PC-9 (cell line): Measurements from ENCODE around the gene LOXL4. TPM values are rescaled to one million over a fixed set of nuclear protein-coding genes. Genes with fewer than 3 reads are reported as not detected.

Experiments
- BruUV-seq: library from RNA; stranded (reverse); fragments of 400-500 nt; replicated peaks from 2 replicates; lab custom pipeline; 2021; lab: Mats Ljungman, UMichigan
- CTCF ChIA-PET: fragments of 300-600 bp; sonication (Branson Sonifier 250); formaldehyde crosslinking; loops from one replicate; lab custom pipeline; 2022; ENCODE audit warnings: antibody characterized with exemption; lab: Charles Lee
- POLR2A ChIA-PET: fragments of 300-600 bp; sonication (Branson Sonifier 250); formaldehyde crosslinking; loops from one replicate; lab custom pipeline; 2022; ENCODE audit warnings: antibody characterized with exemption; ENCODE audit not compliant: unreplicated experiment; lab: Charles Lee
- DNase-seq, 2 experiments: peaks; one replicate each; pipeline versions ENCODE4 v3.0.0 to v3.0.0-alpha.2; 2015 to 2022; ENCODE audit warnings: mixed read lengths in 1 of 2
- H2AFZ ChIP-seq: fragments of 200-600 bp; sonication (generic); 2 replicates; pipeline ENCODE4 v1.8.1; 2017; ENCODE audit warnings: antibody characterized with exemption
- H3F3A ChIP-seq: fragments of 200-600 bp; sonication (generic); 2 replicates; pipeline ENCODE4 v1.8.1; 2017; ENCODE audit warnings: antibody characterized with exemption, mild to moderate bottlenecking, low read depth; ENCODE audit not compliant: insufficient read depth
- H3K27ac ChIP-seq: fragments of 200-600 bp; sonication (generic); 2 replicates; pipeline ENCODE4 v1.6.1; 2016; ENCODE audit warnings: mixed run types
- H3K27me3 ChIP-seq: fragments of 200-600 bp; sonication (generic); 2 replicates; pipeline ENCODE4 v1.6.1; 2016; ENCODE audit warnings: low read depth, mixed run types; ENCODE audit not compliant: insufficient read depth
- H3K36me3 ChIP-seq: fragments of 200-600 bp; sonication (generic); 2 replicates; pipeline ENCODE4 v1.6.1; 2016; ENCODE audit warnings: low read depth, mixed run types
- H3K4me1 ChIP-seq: fragments of 200-600 bp; sonication (generic); replicated peaks from 2 replicates; pipeline ENCODE4 v1.6.1; 2016; ENCODE audit warnings: mixed run types; ENCODE audit not compliant: insufficient read depth
- H3K4me2 ChIP-seq: fragments of 200-600 bp; sonication (generic); 2 replicates; pipeline ENCODE4 v1.6.1; 2017; ENCODE audit warnings: mixed run types
- H3K4me3 ChIP-seq: fragments of 200-600 bp; sonication (generic); 2 replicates; pipeline ENCODE4 v1.6.1; 2016; ENCODE audit warnings: mixed run types
- H3K79me2 ChIP-seq: fragments of 200-600 bp; sonication (generic); 2 replicates; pipeline ENCODE4 v1.6.1; 2017; ENCODE audit warnings: low read depth, mixed run types
- H3K9me2 ChIP-seq: fragments of 200-600 bp; sonication (generic); 2 replicates; pipeline ENCODE4 v1.8.1; 2017; ENCODE audit warnings: mild to moderate bottlenecking; ENCODE audit not compliant: insufficient read depth
- H3K9me3 ChIP-seq: fragments of 200-600 bp; sonication (generic); 2 replicates; pipeline ENCODE4 v1.8.1; 2016; ENCODE audit warnings: low read depth; ENCODE audit not compliant: insufficient read depth
- H4K20me1 ChIP-seq: fragments of 200-600 bp; sonication (generic); 2 replicates; pipeline ENCODE4 v1.8.1; 2017; ENCODE audit not compliant: insufficient read depth
- EZH2 ChIP-seq: fragments of 200-600 bp; sonication (generic); IDR thresholded peaks from 2 replicates; pipeline ENCODE4 v1.8.0; 2017; ENCODE audit warnings: antibody characterized with exemption, low read depth
- intact Hi-C: fragments of 100-400 bp; cut with micrococcal nuclease; formaldehyde crosslinking; loops from one replicate; pipeline ENCODE4 v1.10.0; 2022; ENCODE audit not compliant: unreplicated experiment
- total RNA-seq: library from RNA; stranded (reverse); gene quantifications from 2 replicates; pipeline ENCODE4 v1.2.3, GENCODE V29; 2021
- TF ChIP-seq, protein P1 (sequence below): fragments of 200-600 bp; sonication (generic); conservative IDR thresholded peaks from 2 replicates; pipeline ENCODE4 v1.6.1; 2017; ENCODE audit warnings: mixed run types, antibody characterized with exemption, mild to moderate bottlenecking, moderate library complexity

LOXL4 gene
- total RNA-seq, 1 experiment from 2014 or later: 3.5 TPM

DNA sequence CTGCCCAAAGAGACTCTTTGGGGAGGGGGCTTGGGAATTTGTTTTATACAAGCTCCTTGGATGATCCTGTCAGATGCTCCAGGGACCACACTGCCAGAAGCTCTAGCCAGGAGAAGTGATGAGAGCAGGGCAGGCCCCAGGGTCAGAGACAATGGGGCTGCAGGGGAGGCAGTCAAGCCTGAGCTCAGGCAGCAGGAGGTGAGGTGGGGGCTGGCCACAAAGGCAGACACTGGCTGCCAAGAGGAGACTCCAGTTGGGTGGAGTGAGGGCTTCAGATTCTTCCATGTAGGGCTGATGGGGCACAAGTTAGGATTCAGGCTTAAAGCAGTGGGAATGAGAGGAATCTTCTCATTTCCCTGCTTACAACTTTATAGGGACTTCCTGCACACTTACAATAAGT, 35.6 kb upstream of the LOXL4 start:
- no peaks in the 10 kb centered on the region for H3K9me3 ChIP-seq
- POLR2A ChIA-PET: no interaction called here
- H3K79me2 ChIP-seq: no peaks in the 10 kb centered on the region
- no peaks in the 10 kb centered on the region for H3K4me1 ChIP-seq
- H3K4me2 ChIP-seq: no peak overlapping the region
- H4K20me1 ChIP-seq: no peaks in the 10 kb centered on the region
- no peaks in the 10 kb centered on the region for H3K36me3 ChIP-seq
- H3F3A ChIP-seq: no peaks in the 10 kb centered on the region
- DNase-seq: peak in 1 of 2 experiments; percentile 10
- H2AFZ ChIP-seq: no peak overlapping the region
- H3K4me3 ChIP-seq: no peak overlapping the region
- H3K27me3 ChIP-seq: no peaks in the 10 kb centered on the region
- TF ChIP-seq EZH2: no peak
- TF ChIP-seq, protein P1, sequence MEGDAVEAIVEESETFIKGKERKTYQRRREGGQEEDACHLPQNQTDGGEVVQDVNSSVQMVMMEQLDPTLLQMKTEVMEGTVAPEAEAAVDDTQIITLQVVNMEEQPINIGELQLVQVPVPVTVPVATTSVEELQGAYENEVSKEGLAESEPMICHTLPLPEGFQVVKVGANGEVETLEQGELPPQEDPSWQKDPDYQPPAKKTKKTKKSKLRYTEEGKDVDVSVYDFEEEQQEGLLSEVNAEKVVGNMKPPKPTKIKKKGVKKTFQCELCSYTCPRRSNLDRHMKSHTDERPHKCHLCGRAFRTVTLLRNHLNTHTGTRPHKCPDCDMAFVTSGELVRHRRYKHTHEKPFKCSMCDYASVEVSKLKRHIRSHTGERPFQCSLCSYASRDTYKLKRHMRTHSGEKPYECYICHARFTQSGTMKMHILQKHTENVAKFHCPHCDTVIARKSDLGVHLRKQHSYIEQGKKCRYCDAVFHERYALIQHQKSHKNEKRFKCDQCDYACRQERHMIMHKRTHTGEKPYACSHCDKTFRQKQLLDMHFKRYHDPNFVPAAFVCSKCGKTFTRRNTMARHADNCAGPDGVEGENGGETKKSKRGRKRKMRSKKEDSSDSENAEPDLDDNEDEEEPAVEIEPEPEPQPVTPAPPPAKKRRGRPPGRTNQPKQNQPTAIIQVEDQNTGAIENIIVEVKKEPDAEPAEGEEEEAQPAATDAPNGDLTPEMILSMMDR: no peak
- H3K9me2 ChIP-seq: no peaks in the 10 kb centered on the region
- intact Hi-C loops: no loop called here
- H3K27ac ChIP-seq: no peak overlapping the region
- no TSS peak for BruUV-seq
- CTCF ChIA-PET: no interaction called here

DNA sequence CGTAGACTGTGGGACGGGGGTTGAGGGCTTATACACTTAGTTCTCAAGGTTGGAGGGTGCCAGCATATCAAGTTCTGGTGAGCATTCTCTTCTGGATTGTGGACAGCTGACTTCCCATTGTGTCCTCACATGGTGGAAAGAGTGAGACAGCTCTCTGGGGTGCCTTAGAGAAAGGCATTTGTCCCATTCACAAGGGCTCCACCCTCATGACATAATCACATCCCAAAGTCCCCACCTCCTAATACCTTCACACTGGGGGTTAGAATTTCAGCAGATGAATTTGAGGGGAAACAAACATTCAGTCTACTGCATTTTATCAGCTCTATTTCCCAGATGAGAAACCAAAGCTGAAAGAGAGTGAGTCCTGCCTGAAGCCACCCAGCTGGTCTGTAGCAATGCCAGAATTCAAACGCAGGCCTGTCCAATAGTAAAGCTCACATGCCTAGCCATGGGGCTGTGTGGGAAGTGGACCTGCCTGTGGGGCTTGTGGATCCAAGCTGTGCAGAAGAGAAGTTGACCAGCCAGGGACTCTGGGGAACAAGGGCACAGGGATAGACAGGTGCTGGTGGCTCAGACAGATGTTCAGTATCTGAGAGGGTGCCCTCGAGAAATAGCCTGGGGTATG, 34.9 kb upstream of the LOXL4 start:
- no TSS peak for BruUV-seq
- no peaks in the 10 kb centered on the region for H3K4me1 ChIP-seq
- no peak overlapping the region for H3K4me3 ChIP-seq
- intact Hi-C loops: no loop called here
- TF ChIP-seq, protein P1: no peak
- no peak for TF ChIP-seq EZH2
- no peak overlapping the region for H3K4me2 ChIP-seq
- no peaks in the 10 kb centered on the region for H3K27me3 ChIP-seq
- H3K27ac ChIP-seq: no peak overlapping the region
- peak in 1 of 2 experiments; percentile 11 for DNase-seq
- no peaks in the 10 kb centered on the region for H3F3A ChIP-seq
- CTCF ChIA-PET: no interaction called here
- no peaks in the 10 kb centered on the region for H3K9me3 ChIP-seq
- H3K79me2 ChIP-seq: no peaks in the 10 kb centered on the region
- POLR2A ChIA-PET: interaction anchor here (0.6 kb wide), 1 partner anchor 14 kb away, joined by 3 read pairs; no protein-coding TSS in a partner anchor
- no peaks in the 10 kb centered on the region for H3K9me2 ChIP-seq
- H3K36me3 ChIP-seq: no peaks in the 10 kb centered on the region
- no peaks in the 10 kb centered on the region for H4K20me1 ChIP-seq
- H2AFZ ChIP-seq: no peak overlapping the region

DNA sequence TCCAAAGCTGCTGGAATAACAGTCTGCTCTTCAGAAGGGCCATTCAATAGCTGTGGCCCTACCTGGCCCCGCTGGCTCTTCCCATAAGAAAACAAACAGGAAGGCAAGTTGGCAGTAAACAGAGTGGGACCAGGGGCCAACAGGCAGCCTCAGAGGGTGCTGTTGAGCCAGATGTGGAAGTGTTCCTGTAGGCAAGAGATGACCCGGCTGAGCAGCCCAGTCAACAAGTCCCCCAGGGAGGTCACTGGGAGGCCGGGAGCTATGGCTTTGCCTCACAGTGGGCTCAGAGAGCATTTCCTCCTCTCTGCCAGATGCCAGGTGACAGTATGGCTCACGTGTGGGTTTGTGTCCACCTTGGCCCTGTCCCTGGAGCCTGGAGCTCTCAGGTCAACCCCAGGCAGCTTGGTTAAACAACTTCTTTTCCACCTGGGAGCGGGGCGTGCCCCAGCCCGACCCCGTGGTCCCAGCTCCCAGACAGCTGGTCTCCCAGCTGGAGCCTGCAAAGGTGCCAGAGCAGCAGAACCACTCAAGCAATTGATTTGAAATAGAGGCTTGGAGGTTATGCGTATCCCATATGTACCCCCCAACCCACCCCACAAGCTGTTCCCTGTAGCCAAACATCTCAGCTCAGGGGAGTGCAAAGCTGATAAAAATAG, 33.8 kb upstream of the LOXL4 start:
- BruUV-seq: no TSS peak
- no peak overlapping the region for H3K27ac ChIP-seq
- no peaks in the 10 kb centered on the region for H4K20me1 ChIP-seq
- DNase-seq: no peak
- H2AFZ ChIP-seq: no peak overlapping the region
- ChIA-PET CTCF (interaction anchor here (0.6 kb wide), 1 partner anchor 9 kb away, joined by 5 read pairs; no protein-coding TSS in a partner anchor), POLR2A (interaction anchor here (0.7 kb wide), 1 partner anchor 94 kb away, joined by 4 read pairs; no protein-coding TSS in a partner anchor)
- H3K27me3 ChIP-seq: no peaks in the 10 kb centered on the region
- H3F3A ChIP-seq: no peaks in the 10 kb centered on the region
- H3K4me1 ChIP-seq: peaks cover 4% of the 10 kb centered on the region; the same call in 1 of the 2 replicates
- no peaks in the 10 kb centered on the region for H3K79me2 ChIP-seq
- H3K9me2 ChIP-seq: no peaks in the 10 kb centered on the region
- H3K36me3 ChIP-seq: no peaks in the 10 kb centered on the region
- intact Hi-C loops: no loop called here
- TF ChIP-seq, protein P1: no peak
- TF ChIP-seq EZH2: no peak
- H3K4me3 ChIP-seq: no peak overlapping the region
- H3K9me3 ChIP-seq: no peaks in the 10 kb centered on the region
- no peak overlapping the region for H3K4me2 ChIP-seq
